Hematopoietic multipotent progenitor cell treated with erythropoietin and hydrocortisone succinate and interleukin-3 and kit ligand, for 6 days (in vitro differentiated cells): Measurements from ENCODE around the gene FLOT1.
A peak's percentile ranks its signal among the peaks of the same experiment; 100 is the strongest.

Experiments used
- DNase-seq: peaks from one replicate; pipeline ENCODE4 v3.0.0-alpha.2; 2015

The FLOT1 gene, protein sequence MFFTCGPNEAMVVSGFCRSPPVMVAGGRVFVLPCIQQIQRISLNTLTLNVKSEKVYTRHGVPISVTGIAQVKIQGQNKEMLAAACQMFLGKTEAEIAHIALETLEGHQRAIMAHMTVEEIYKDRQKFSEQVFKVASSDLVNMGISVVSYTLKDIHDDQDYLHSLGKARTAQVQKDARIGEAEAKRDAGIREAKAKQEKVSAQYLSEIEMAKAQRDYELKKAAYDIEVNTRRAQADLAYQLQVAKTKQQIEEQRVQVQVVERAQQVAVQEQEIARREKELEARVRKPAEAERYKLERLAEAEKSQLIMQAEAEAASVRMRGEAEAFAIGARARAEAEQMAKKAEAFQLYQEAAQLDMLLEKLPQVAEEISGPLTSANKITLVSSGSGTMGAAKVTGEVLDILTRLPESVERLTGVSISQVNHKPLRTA

DNA sequence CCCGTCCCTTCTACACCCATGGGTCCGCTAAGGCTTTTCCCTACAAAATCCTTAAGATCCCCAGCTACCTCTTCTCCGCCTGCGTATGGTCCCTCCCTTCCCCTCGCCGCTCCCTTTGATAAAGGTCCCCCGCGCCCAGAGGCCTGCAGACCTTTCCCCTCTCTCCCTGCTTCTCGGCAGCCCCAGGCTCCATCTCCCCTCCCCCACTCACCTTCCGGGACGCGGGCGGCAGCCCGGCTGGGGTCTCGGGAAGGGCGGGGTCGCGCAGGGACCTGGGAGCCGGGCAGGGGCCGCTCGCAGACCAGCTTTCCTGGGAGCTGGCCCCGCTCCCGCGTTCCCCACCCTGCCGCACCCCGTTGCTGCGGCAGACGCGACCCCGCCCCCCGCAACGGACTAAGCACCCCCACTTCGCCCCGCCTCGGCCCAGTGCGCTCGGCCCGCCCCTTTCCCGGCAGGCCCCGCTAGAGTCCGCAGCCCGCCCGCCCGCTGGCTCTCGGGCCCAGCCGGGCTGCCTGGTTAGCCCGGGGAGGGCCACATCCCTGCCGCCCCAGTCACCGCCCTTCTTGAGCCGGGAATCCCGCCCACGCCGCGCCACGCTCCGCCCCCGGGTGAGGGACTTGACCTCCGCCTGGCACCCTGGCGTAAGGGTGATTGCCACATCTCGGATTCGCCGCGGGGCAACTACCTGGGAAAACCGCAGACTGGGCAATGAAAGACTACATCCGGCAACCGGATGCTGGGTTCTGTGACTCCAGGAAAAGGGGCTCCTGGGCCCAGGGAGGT lies at the start of gene FLOT1:
TSS of gene FLOT1 (minus strand) at position 372 of the 783 bp plus-strand sequence. CDS start 498 bp downstream, outside the sequence.
- DNase-seq, result peak; percentile 97

DNA sequence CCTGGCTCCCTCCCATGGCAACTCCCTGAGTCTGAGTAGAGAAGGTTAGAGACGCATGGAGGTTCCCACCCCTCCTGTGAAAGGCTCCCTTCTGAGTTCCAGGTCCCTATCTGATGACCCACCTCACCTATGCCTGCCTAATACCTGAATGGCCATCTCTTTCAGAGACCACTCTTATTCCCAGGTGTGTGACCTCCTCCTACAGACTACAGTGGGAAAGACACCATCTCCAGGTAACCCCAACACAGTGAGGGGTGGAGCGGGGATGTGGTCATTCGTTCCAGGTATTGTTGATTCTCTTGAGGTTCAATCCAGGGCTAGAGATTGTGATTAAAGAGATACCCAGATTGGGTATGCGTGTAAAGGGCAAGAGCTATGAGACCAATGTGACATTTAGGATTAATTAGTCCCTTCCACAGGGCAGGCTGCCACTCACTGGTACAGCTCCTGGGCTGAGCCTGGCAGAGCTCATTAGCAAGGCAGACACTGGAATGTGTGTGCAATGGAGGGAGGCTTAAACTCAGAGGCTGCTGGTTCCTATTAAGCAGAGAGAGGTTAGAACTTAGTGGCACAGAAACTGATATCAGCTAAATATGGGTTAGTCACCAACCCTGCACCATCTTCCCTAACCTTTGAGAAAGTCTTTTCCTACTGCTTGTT lies 48.4 kb upstream of the FLOT1 start:
- no peak for DNase-seq

DNA sequence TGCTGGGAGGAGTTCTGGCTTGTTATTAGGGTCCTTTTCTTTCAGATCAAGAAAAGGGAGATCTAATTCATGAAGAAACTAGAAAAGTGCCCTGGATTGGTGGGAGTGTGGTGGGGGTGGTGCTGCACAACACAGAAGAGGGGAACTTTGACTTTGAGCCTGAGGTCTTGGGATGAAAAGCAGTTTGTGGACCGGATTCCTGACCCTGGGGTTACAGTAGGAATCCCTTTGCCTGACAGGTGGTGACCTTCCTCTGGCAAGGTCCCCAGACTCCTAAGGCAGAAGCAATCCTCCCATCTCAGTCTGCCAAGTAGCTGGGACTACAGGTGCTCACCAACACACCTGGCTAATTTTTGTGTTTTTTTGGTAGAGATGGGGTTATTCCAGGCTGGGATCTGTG lies 47.1 kb upstream of the FLOT1 start:
- DNase-seq, result no peak

DNA sequence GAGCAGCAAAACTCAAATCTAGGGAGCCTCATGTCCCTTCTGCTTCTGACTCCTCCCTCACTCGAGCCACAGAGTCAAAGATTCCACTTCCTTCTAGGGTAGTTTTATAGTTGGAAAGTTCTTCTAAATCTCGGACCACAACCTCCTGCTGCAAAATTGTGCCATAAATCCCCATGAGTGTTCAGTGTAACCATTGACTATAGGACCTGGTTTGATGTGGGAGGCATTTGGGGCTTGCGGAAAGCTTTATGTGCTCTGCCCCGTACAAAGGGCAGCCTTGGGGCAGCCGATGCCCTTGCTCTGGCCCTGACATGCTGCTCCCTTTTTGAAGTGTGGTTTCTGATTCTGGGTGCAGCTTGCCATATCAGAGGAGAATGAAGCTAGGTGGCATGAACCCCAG lies 45.5 kb upstream of the FLOT1 start:
- DNase-seq, result peak; percentile 79

DNA sequence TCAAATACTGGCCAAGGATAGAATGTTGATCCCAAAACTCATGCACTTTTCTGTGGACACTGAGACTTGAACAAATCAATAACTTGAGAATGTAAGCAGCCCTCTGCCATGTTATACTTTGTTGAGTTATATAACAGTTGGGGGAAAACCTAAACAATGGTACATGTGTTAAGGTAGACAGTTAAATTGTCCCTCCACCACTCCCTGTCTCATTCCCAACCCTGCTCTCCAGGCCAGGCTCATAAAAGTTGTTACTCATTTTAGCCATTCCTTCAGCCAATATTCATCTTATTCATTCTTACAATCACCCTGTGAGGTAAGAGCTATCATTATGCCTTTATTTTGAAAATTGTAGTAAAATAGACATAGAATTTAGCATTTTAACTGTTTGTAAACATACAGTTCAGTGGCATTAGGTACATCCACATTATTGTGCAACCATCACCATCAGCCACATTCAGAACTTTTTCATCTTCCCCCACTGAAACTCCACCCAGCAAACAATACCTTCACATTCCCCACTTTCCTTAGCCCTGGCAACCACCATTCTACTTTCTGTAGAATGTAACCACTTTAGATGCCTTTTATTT lies 40.0 kb upstream of the FLOT1 start:
- DNase-seq, result no peak

DNA sequence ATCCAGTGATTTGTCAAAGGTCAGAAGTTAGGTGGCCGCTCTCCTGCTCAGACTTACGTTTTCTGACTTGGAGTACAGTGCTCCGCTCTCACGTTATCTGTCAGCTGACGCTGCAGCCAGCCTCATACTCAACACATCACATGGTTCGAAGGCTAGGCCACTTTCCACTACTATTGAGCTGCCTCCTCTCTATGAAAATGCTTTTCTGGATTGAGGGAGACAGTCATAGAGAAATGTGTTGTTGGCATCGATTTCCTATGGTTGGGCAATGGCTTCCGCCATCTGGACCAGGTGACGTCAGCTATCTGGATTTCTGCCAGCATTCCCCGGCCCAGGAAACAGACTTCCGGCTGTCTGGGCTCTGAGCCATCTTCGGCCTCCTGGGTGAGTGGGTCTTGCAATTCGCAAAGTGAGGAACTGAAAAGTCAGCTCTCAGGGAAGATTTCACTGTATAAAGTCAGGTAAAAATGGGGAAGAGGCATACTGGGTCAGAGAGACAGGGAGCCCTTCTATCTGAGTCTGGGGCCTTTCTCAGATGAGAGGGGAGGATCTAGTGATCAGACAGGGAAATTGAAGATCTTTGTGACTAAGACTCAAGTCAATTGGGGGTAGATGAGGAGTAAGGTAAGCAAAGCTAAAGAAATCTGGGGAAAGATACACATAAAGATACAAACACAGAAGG lies 39.4 kb upstream of the FLOT1 start:
- peak; percentile 85 for DNase-seq

DNA sequence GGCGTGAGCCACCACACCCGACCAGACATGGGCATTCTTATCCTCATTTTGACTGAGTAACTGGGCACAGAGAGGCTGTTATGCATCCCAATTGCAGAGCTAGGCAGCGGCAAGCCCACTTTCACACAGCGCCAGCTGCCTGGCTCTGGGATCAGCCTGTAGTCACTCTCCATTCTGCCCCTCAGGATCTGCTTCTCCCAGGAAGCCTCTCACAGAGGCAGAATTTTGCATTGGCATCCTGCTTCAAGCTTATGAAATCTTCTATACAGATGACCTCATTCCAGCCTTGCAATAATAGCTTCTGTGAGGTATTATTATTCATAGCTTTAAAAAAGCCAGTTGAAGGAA lies 38.9 kb upstream of the FLOT1 start:
- no peak for DNase-seq

DNA sequence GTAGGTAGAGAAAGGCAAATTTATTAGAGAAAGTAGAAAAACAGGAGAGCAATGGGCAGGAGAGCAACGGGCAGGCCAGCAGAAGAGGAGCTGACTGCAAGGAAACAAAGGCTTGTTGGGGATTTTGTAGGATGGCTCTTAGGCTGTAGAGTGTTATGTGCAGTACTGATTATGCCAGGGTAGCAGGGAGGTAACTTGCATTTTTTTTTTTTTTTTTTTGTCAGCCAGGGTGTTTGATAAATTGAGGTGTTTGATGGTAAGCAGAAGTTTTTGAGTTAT lies 38.1 kb upstream of the FLOT1 start:
- no peak for DNase-seq

DNA sequence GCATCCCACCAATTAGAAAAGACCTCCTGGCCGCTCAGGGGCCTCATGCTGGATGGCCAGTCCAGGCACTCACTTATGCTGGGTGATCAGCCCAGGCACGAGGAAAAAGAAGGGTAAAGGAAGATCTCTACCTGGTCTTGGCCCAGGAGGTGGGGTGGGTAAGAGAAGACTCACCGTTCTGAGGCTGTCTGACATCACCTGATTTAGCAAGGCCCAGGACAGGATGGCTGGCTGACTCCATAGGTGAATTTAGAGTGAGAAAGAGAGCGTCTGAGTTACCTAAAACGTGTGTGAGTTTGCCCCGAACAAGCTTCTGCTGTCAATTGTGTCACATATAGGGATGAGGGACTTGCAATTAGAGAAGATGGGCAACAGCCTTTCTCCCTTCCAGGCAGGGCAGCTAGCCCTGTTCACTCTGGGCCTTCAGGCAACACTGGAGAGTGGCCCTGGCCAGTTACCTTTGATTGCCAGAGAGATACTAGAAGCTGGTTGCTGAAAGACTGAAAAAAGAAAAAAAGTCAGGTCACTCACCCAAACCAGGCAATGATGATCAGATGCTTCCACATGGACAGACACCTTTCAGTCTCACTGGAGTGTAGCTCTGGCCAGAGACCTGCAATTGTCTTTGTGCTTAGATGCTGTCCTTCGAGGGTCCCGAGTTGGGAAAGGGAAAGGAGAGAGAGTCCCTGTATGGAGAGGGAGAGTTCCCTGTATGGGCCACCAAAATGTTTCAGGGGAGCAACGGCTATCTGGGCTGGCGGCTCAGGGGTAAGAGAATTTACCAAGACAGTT lies 37.6 kb upstream of the FLOT1 start:
- no peak for DNase-seq

DNA sequence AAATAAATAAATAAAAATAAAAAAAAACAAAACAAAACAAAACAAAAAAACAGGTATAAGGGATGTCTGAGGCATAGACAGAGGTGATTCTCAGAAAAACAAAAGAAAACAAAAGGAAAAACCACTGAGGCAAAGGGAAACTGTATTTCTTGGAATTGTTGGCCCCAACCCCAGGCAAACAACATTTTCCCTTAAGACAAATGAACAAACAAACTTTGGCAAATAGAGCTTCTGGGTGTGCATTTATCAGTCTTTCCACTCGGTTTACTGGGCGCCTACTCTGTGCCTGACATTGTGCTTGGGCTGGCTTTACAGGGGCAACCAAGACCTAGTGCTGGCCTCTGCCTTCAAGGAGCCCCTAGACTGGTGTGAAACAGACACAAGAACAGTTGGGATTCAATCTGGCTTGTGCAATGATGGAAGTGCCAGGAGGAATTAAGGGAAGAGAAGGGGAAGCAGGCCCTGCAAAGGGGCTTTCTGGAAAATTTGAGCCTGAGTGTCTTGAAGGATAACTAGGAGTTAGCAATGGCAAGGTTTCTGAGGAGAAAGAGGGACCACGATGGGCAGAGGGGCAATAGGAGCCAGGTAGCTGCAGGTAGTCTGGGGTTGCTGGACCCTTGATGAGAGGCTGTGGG lies 35.6 kb upstream of the FLOT1 start:
- no peak for DNase-seq

DNA sequence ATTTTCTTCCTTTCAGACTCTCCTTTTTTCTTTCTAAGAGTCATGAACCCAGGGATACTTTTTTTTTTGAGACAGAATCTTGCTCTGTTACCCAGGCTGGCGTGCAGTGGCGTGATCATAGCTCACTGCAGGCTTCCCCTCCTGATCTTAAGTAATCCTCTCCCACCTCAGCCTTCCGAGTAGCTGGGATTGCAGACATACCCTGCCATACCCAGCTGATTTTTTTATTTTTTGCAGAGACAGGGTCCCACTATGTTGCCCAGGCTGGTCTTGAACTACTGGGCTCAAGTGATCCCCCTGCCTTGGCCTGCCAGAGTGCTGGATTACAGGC lies 34.6 kb upstream of the FLOT1 start:
- no peak for DNase-seq

DNA sequence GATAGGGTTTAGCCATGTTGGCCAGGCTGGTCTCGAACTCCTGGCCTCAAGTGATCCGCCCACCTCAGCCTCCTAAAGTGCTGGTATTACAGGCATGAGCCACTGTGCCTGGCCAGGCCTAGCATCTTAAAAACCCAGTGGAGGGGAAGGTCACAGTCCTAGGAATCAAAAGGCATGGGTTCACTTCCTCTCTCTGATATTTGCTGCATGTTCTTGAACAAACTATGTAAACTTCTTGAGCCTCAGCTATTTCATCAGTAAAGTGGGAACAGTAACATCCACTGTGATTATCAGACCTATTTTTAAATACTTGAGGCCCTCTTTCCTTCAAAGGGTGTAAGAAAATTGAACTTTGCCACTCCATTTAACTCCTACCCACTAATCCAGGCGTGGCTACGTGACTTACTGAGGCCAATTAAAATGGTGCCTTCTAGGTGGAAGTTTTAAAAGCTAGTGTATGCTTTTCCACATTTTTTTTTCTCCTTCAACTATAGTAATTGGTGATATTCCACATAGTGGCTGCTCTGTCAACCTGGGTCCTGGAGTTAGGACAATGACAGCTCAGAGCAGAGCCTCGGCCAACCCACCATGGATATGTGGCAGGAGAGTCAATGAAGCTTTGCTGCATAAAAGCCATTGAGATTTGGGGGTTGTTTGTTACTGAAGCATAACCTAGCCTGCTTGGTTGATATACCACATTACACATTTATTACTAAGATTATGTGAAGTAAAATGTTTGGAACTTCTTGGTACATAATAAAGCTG lies 34.1 kb upstream of the FLOT1 start:
- no peak for DNase-seq

DNA sequence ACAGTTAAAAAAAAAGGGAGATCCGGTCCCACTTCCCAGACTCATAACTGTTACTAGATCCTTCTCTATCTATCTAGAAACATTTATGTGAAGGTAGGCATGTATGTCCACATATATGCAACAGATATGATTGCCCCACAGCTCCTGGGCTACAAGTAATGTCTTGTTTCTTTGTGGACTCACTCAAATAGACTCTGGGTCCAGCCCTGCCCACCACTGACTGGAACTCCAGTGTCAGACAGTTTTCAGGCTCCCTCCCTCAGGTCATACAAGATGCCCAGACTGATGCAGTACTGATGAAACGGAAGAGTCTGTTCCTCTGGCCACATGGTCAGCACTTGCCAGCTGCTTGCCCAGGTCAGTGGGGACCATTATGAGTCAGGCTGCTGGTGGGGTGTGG lies 32.6 kb upstream of the FLOT1 start:
- no peak for DNase-seq

DNA sequence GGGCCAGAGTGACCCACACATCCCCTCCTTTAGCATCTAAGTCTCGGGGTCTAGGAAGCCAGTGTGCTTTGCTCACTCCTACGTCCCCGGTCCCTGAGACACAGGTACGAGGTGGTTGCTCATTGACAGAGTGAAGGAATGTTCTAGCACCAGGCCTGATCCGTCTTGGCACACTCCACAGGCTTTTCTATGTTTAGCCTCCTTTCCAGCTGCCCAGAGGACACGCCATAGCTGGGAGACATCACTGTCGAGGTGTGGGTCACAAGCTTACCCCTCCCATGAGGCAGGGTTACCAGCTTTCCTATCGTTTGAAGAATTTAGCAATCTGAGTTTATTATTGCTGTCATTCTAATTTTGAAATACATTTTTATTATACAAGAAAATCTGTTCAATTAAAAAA lies 32.2 kb upstream of the FLOT1 start:
- no peak for DNase-seq

DNA sequence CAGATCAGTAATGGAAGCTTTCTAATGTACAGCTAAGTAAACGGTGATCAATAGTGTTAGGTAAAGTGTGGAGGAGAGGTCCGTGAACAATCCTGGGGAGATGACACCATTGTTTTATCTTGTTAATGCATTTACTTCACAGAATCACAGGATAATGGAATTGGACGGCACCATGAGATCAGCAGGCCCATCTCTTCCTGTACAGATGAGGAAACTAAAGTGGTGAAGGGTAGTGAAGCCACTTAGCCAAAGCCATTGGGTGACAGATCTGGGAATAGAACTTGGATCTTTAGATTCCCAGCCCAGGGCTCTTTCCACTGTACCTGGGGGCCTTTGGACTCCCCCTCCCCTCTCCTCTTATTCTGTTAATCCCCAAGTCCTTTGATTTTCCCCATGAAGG lies 28.1 kb upstream of the FLOT1 start:
- no peak for DNase-seq

DNA sequence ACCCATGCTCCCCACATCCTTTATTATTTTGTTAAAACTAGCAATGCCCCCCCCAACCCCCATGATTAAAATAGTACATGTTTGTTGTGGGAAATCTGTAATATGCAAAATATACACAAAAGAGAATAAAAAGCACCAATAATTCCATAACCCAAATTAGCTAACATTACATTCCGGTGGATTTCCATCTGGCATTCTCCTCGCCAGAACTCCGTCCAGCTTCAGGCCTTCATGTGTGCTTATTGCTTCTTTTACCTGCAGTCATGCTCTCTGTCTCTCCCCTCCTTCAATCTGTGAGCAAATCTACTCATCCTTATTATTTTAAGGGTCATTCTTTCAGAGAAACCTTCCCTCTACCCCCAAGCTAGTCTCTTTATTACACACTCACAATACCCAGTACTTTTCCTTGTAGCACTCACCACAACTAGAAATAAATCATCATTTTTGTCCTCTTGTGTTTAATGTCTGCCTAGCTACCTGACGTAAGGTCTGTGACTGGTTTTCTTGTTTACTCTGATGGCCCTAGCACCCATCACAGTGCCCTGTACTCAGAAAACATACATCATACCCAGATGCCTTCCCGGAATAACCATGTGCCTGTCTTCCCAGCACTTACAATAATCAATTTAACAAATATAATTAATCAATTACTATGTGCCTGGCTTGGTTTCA lies 27.5 kb upstream of the FLOT1 start:
- DNase-seq, result no peak

DNA sequence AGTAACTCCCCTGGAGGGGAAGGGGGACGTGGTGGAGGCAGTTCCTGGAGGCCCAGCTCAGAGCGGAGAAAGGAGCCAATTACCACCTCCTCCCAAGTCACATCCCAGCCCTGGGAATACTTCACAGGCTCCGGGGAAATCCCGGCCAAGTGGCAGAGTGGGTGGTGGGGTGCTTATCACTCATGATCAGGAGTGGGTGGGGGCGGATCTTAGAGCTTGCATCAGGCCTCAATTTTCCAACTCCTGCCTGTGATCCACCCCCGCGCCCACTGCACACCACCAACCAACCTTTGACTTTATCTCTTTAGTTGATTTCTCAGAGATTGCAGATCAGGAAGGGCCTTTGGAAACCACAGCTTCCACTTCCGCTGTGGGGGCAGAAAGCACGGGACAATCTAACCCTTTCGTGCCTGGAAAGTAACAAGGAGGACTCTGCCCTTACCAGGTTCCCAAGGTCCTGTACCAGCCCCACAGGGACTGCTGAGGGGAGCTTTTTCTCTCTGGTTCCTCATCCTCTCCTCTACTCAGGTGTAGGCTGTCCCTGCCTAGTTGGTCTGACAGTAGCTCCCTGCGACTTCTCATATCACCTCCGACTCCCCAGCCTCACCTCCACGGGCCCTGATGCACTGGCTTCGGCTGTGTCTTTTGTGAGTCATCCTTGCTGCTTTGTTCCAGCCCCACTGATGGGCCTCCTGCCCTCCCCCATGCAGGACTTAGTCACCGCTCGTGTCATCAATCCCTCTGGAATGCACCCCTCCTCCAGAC lies 26.8 kb upstream of the FLOT1 start:
- peak; percentile 74 for DNase-seq

DNA sequence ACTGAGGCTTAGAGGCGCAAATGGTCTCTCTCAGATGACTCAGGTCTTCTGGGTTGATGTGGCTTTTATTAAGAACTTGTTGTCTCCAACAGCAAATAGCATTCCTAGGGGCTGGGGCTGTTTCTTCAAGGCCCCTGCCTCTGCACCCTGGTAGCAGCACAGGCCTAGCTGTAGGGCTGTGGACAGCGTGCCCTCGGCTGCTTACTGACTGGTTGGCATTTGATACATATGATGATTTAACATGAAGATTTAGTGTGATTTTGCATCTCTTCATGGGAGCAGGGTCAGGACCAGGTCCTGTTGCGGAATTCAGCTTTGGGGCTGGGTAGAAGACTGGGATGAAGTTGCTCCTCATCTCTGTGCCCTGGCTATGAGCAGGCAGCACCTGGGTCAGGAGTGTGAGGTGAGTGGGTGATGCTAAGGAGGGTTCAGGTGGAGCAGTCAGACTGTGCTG lies 26.2 kb upstream of the FLOT1 start:
- no peak for DNase-seq

DNA sequence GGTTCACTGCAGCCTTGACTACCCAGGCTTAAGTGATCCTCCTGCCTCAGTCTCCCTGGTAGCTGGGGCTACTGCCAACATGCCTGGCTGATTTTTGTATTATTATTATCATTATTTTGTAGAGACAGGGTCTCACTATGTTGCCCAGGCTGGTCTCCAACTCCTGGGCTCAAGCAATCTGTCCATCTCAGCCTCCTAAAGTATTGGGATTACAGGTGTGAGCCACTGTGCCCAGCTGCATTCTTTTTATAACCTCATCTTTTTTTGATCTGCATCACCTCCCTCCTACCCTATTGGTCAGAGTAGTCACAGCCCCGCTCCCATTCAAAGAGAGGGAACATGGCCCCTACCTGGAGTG lies 25.4 kb upstream of the FLOT1 start:
- no peak for DNase-seq
